ENCODE data around the gene KCTD3. TPM values are rescaled to one million over a fixed set of nuclear protein-coding genes. Genes with fewer than 3 reads are reported as not detected.
A peak's percentile ranks its signal among the peaks of the same experiment; 100 is the strongest.

Gene KCTD3
- total and polyA plus RNA-seq, 2 of the 13 experiments (the other 11 are each of a cell fraction or from before 2014, with no cell fraction given) = 49.8 to 68.1 TPM

DNA sequence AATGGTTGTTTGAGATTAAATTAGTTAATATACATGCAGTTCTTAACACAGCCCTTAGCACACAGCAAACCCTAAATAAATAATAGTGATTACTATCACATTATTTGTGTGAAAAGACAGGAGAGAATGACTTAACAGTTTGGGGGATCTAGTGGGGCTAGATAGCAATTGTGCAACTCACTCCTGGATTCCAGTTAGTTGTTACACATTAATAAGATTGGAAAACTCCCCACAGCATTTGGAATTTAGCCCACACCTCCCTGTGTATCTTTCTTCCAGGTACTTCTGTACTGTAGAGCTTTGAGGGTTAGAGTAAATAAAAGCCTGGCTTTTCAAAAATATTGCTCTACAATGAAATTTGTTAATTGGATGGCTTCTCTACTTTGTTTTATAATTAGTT lies 93.2 kb downstream of the KCTD3 start:
- Histone ChIP-seq H3K27ac (ENCODE audit: extremely low read length, insufficient read depth, low read length) (no peak overlapping the region), H4K20me1 (ENCODE audit: insufficient read depth, low read length) (no peaks in the 10 kb centered on the region), H3K4me1 (ENCODE audit: insufficient read depth, low read length) (peaks cover 21% of the 10 kb centered on the region), H3K9me3 (ENCODE audit: low read length) (no peaks in the 10 kb centered on the region), H3K79me2 (ENCODE audit: insufficient read depth, low read length) (no peaks in the 10 kb centered on the region), H3K27me3 (ENCODE audit: control insufficient read depth in 1 of 2, insufficient read depth in 2 of 2, low read length in 2 of 2) (no peaks in the 10 kb centered on the region), H3K36me3 (replicated peaks in 1 of 2; ENCODE audit: control insufficient read depth in 1 of 2, insufficient read depth in 2 of 2, low read length in 2 of 2) (no peaks in the 10 kb centered on the region), H2AFZ (ENCODE audit: low read length) (no peak overlapping the region), H3K9ac (ENCODE audit: insufficient read depth, low read depth, low read length) (no peak overlapping the region), H3K4me2 (ENCODE audit: low read depth, low read length) (0 out of 2 replicates have a peak overlapping the region, but pooled peaks have one; percentile 3), H3K4me3 (replicated peaks in 1 of 3; ENCODE audit: insufficient read depth in 1 of 3, low read depth in 2 of 3, low read length in 3 of 3) (no peak overlapping the region)
- FAIRE-seq (no peak), ATAC-seq (peak; percentile 75), DNase-seq (ENCODE audit: low spot score) (peak; percentile 48)
- ChIA-PET CTCF (ENCODE audit: low intra/inter-chr PET ratio, low total read pairs) (no interaction called here), POLR2A (no interaction called here)
- in situ Hi-C loops (cut with HindIII; ENCODE audit: extremely low pct_ligation_motif_present, low pct_unique_long_range_greater_than_20kb) (no loop called here), intact Hi-C loops (cut with micrococcal nuclease; ENCODE audit: unreplicated experiment) (no loop called here)
- no TSS peak for BruUV-seq (replicated peaks)
- TF ChIP-seq, protein P1, sequence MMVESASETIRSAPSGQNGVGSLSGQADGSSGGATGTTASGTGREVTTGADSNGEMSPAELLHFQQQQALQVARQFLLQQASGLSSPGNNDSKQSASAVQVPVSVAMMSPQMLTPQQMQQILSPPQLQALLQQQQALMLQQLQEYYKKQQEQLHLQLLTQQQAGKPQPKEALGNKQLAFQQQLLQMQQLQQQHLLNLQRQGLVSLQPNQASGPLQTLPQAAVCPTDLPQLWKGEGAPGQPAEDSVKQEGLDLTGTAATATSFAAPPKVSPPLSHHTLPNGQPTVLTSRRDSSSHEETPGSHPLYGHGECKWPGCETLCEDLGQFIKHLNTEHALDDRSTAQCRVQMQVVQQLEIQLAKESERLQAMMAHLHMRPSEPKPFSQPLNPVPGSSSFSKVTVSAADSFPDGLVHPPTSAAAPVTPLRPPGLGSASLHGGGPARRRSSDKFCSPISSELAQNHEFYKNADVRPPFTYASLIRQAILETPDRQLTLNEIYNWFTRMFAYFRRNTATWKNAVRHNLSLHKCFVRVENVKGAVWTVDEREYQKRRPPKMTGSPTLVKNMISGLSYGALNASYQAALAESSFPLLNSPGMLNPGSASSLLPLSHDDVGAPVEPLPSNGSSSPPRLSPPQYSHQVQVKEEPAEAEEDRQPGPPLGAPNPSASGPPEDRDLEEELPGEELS (CRISPR knock-in tag; IDR thresholded peaks at IDR 0.05) = 0 out of 2 replicates have a peak, but pooled peaks have one; percentile 24
- TF ChIP-seq, protein P2, sequence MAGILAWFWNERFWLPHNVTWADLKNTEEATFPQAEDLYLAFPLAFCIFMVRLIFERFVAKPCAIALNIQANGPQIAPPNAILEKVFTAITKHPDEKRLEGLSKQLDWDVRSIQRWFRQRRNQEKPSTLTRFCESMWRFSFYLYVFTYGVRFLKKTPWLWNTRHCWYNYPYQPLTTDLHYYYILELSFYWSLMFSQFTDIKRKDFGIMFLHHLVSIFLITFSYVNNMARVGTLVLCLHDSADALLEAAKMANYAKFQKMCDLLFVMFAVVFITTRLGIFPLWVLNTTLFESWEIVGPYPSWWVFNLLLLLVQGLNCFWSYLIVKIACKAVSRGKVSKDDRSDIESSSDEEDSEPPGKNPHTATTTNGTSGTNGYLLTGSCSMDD (CRISPR knock-in tag; IDR thresholded peaks at IDR 0.05) = no peak
- TF ChIP-seq DBP (CRISPR knock-in tag; IDR thresholded peaks at IDR 0.05; ENCODE audit: not compliant biosample characterization) (no peak), FOXC1 (CRISPR knock-in tag; IDR thresholded peaks at IDR 0.05; ENCODE audit: borderline replicate concordance) (no peak), PTBP1 (IDR thresholded peaks at IDR 0.05; ENCODE audit: low read depth, low read length, poor library complexity, severe bottlenecking) (no peak), CEBPB (IDR thresholded peaks at IDR 0.05; ENCODE audit: borderline replicate concordance, low read depth, low read length) (peak; percentile 78; the same call in 1 of the 2 replicates), CBX2 (IDR thresholded peaks at IDR 0.05; ENCODE audit: low read depth, low read length) (no peak), CBX2 (CRISPR knock-in tag; IDR thresholded peaks at IDR 0.05; ENCODE audit: low read depth) (no peak), SAP130 (CRISPR knock-in tag; IDR thresholded peaks at IDR 0.05; ENCODE audit: low read depth) (no peak), SOX5 (CRISPR knock-in tag; IDR thresholded peaks at IDR 0.05; ENCODE audit: borderline replicate concordance) (peak; percentile 32; the same call in 1 of the 2 replicates), SOX13 (IDR thresholded peaks at IDR 0.05) (no peak), SOX13 (CRISPR knock-in tag; conservative IDR thresholded peaks at IDR 0.05 in 1 of 2, IDR thresholded peaks at IDR 0.05 in 1 of 2) (peak in 1 of 2 experiments; percentile 46; a peak in 1 of 4 replicates), ARID5B (CRISPR knock-in tag; IDR thresholded peaks at IDR 0.05) (peak; percentile 37; the same call in 1 of the 2 replicates)
- TF ChIP-seq, protein P3, sequence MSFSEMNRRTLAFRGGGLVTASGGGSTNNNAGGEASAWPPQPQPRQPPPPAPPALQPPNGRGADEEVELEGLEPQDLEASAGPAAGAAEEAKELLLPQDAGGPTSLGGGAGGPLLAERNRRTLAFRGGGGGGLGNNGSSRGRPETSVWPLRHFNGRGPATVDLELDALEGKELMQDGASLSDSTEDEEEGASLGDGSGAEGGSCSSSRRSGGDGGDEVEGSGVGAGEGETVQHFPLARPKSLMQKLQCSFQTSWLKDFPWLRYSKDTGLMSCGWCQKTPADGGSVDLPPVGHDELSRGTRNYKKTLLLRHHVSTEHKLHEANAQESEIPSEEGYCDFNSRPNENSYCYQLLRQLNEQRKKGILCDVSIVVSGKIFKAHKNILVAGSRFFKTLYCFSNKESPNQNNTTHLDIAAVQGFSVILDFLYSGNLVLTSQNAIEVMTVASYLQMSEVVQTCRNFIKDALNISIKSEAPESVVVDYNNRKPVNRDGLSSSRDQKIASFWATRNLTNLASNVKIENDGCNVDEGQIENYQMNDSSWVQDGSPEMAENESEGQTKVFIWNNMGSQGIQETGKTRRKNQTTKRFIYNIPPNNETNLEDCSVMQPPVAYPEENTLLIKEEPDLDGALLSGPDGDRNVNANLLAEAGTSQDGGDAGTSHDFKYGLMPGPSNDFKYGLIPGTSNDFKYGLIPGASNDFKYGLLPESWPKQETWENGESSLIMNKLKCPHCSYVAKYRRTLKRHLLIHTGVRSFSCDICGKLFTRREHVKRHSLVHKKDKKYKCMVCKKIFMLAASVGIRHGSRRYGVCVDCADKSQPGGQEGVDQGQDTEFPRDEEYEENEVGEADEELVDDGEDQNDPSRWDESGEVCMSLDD (CRISPR knock-in tag; IDR thresholded peaks at IDR 0.05; ENCODE audit: borderline replicate concordance) = 0 out of 2 replicates have a peak, but pooled peaks have one; percentile 52

All from HepG2 (cell line).